Suprapubic skin (tissue), 3 donors: Measurements from ENCODE around the gene PLA2G4C.

Experiments
- POLR2A ChIP-seq, 2 donors: fragments of 450-650 bp; IDR thresholded peaks; one replicate each; pipeline ENCODE4 v1.6.1; 2017; ENCODE audit warnings: antibody characterized with exemption in 2 of 2, mild to moderate bottlenecking in 2 of 2, moderate library complexity in 2 of 2
- TF ChIP-seq, protein P1 (sequence below), 2 donors: fragments of 200-600 bp in 1 of 2; fragments of 450-650 bp in 1 of 2; sonication (generic) in 1 of 2; IDR thresholded peaks; one replicate each; pipeline ENCODE4 v1.5.1; 2016 to 2019; ENCODE audit warnings: antibody characterized with exemption in 2 of 2, mild to moderate bottlenecking in 1 of 2, moderate library complexity in 1 of 2

DNA sequence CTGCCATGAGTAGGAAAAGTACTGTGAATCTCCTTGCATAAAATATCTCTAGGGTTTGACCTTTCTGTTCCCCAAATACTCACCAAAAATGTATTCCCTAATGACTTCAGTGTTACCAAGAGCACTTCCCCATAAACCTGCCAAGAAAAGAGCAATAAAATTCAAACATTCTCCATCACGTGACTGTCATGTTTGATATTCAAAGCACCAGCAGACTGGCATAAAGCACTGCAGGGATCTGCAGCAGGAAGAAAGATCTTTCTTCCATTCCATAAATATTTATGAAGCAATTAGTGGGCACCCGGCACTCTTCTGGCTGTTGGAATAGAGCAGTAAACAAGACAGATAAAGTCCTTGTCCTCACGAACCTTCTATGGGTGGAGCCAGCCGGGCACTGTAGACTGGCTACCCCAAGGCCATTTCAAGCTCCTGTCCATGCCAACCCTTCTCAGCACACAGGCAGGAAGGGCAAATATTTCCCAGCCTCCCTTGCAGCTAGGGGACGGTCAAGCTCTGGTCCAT is 20.3 kb downstream of the PLA2G4C start:
- TF ChIP-seq, protein P1, sequence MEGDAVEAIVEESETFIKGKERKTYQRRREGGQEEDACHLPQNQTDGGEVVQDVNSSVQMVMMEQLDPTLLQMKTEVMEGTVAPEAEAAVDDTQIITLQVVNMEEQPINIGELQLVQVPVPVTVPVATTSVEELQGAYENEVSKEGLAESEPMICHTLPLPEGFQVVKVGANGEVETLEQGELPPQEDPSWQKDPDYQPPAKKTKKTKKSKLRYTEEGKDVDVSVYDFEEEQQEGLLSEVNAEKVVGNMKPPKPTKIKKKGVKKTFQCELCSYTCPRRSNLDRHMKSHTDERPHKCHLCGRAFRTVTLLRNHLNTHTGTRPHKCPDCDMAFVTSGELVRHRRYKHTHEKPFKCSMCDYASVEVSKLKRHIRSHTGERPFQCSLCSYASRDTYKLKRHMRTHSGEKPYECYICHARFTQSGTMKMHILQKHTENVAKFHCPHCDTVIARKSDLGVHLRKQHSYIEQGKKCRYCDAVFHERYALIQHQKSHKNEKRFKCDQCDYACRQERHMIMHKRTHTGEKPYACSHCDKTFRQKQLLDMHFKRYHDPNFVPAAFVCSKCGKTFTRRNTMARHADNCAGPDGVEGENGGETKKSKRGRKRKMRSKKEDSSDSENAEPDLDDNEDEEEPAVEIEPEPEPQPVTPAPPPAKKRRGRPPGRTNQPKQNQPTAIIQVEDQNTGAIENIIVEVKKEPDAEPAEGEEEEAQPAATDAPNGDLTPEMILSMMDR (IDR thresholded peaks at IDR 0.05) = no peak
- no peak for TF ChIP-seq POLR2A (IDR thresholded peaks at IDR 0.05)
